Mucosa of stomach (tissue), 1 donor: Measurements from ENCODE around the gene ARL17A.
"Not testable (repeated sequence)": the region's sequence is repeated elsewhere in the genome, so short reads cannot be mapped to it uniquely, and the experiment has no call there.

ENCODE experiments used
- H3K27me3 ChIP-seq: one replicate; pipeline ENCODE4 v1.7.0; 2013; ENCODE audit warnings: mild to moderate bottlenecking, low read length; ENCODE audit not compliant: control insufficient read depth, insufficient read depth
- H3K36me3 ChIP-seq: one replicate; pipeline ENCODE4 v1.7.0; 2013; ENCODE audit warnings: low read length; ENCODE audit not compliant: control insufficient read depth, insufficient read depth
- H3K4me1 ChIP-seq: one replicate; pipeline ENCODE4 v1.7.0; 2013; ENCODE audit warnings: mild to moderate bottlenecking, low read length; ENCODE audit not compliant: control insufficient read depth, insufficient read depth
- H3K4me3 ChIP-seq: one replicate; pipeline ENCODE4 v1.7.0; 2013; ENCODE audit warnings: low read length
- H3K9ac ChIP-seq: one replicate; pipeline ENCODE4 v1.7.0; 2013; ENCODE audit warnings: mild to moderate bottlenecking, low read length, moderate library complexity
- H3K9me3 ChIP-seq: one replicate; pipeline ENCODE4 v1.7.0; 2013; ENCODE audit warnings: mild to moderate bottlenecking, low read length, moderate library complexity; ENCODE audit not compliant: control insufficient read depth
- donor health status: Pancreatic carcinoma.

ARL17A gene

DNA sequence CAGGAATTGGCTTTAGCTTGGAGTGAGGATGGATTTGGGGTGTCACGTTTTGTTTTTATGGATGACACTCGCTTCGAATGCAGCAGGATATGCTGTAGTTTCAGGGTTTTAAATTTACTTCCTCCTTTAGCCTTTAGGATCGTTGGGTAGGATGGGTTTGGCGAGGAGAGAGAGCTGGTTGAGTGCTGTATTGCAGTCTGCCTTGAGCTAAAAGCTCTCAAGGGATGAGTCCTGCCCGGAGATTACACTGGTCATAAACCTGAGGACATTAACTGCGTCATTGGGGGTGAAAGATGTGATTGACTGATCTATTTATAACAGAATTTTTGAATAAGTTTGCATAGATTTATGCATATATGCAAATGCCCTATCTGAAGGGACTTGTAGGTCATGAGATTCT is 11.8 kb upstream of the ARL17A start:
- H3K27me3 ChIP-seq, H3K4me1 ChIP-seq, H3K9me3 ChIP-seq, H3K36me3 ChIP-seq, H3K4me3 ChIP-seq, H3K9ac ChIP-seq: not testable (repeated sequence)

DNA sequence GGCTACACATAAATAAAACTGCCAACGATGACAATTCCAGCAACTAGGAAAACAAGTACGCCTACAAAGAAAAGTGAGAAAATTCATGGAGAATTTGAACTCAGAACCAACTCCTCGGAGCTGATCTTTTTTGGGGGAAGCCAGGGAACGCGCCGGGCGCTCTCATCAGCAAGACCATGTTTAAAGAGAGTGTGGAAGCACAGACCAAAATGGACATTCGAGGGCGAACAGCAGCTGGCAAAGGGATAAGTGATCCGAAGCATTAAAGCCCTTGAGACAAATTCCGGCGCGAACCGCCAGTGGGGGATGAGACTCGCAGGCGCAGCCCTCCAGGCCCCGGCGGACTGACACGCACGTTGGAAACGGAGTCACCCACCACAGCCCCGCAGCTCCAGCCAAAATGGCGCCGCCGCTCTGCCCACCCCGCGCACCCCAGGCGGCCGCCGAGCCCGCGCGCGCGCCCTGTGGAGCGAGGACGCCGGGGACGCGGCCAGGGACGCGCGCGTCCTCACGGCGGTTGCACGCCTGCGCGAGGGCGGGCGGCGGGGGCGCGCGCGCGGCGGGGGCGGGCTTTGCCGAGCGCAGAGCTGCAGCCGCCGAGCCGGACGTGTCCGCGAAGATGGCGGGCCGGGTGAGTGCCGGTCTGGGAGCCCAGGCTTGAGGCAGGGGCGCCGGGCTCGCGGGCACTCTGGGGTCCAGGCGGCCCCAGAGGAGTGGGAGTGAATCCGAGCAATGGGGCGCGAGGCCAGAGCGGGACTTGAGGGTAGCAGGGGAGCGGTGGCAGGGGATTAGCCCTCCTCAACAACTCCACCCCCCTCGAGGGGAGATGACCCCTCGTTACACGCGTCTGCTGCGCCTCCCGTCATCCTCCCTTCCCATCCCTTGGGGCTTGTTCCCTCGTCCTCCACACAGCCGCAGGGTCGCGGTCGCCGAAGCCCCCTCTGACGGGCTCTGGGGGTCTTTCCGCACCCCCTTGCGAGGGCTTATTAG is 11.0 kb upstream of the ARL17A start, which contains the start of gene NSF:
NSF (plus strand) TSS at position 513 of the 990 bp plus-strand sequence; CDS start at position 620, 107 bp downstream.
- not testable (repeated sequence) for H3K4me3 ChIP-seq, H3K36me3 ChIP-seq, H3K27me3 ChIP-seq, H3K4me1 ChIP-seq, H3K9ac ChIP-seq, H3K9me3 ChIP-seq

DNA sequence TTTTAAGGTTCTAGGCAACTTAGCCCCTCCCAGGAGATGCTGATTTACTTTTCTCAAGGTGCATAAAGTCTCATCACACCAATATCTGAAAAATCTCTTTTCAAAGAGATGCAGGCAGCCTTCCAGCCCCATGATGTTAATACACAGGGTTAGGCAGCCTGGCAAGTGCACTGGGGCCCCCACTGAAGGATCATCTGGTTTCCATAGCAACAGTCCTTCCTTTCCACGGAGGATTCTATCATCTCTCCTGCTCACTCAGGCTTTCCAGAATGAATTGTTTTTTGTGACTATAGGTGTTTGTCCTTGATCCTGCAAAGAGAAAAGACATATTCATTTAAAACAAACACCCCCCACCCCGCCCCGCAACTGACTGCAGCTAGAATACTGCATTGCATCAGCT is 6.0 kb upstream of the ARL17A start:
- not testable (repeated sequence) for H3K4me1 ChIP-seq, H3K36me3 ChIP-seq

GRCh38 chr17:46580082-46580481 is 591 bp upstream of the ARL17A start:
- not testable (repeated sequence) for H3K36me3 ChIP-seq, H3K27me3 ChIP-seq, H3K4me3 ChIP-seq, H3K9me3 ChIP-seq, H3K9ac ChIP-seq, H3K4me1 ChIP-seq

More for the DNA sequence above, 6.0 kb upstream of the ARL17A start:
- H3K27me3 ChIP-seq, H3K4me3 ChIP-seq, H3K9ac ChIP-seq, H3K9me3 ChIP-seq: not testable (repeated sequence)

GRCh38 chr17:46571796-46572195 is 7.7 kb downstream of the ARL17A start:
- not testable (repeated sequence) for H3K4me3 ChIP-seq, H3K9ac ChIP-seq, H3K9me3 ChIP-seq, H3K27me3 ChIP-seq, H3K36me3 ChIP-seq, H3K4me1 ChIP-seq

- H3K4me3 ChIP-seq, H3K4me1 ChIP-seq, H3K9me3 ChIP-seq, H3K36me3 ChIP-seq, H3K27me3 ChIP-seq, H3K9ac ChIP-seq: not testable (repeated sequence)
Measured at GRCh38 chr17:46566980-46567379, 12.5 kb downstream of the ARL17A start.

DNA sequence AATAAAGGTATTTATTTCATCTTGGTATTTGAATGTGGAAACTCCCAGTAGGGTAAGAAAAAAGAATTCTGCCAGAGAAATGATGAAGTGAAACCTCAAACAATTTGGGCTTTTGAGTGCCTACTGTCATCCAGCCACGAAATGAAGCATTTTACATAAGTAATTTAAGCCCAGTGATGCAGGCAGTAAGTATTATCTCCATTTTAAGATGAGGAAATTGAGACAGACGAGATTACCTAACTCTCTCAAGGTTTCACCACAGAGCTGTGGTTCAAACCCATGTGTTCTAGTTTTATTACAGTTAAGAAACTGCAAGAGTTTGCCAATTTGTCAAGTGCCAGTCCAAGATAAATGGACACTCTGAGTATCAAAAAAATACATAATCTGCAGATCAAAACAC is 13.2 kb downstream of the ARL17A start:
- H3K27me3 ChIP-seq, H3K4me3 ChIP-seq, H3K9ac ChIP-seq, H3K36me3 ChIP-seq, H3K4me1 ChIP-seq, H3K9me3 ChIP-seq: not testable (repeated sequence)

GRCh38 chr17:46560048-46560447 is 19.4 kb downstream of the ARL17A start:
- H3K4me3 ChIP-seq, H3K27me3 ChIP-seq, H3K9me3 ChIP-seq, H3K9ac ChIP-seq, H3K36me3 ChIP-seq, H3K4me1 ChIP-seq: not testable (repeated sequence)

GRCh38 chr17:46559155-46559554 is 20.3 kb downstream of the ARL17A start:
- H3K4me3 ChIP-seq, H3K36me3 ChIP-seq, H3K27me3 ChIP-seq, H3K9ac ChIP-seq, H3K9me3 ChIP-seq, H3K4me1 ChIP-seq: not testable (repeated sequence)

GRCh38 chr17:46548607-46549006 is 30.9 kb downstream of the ARL17A start:
- H3K4me1 ChIP-seq, H3K36me3 ChIP-seq, H3K9ac ChIP-seq, H3K27me3 ChIP-seq, H3K9me3 ChIP-seq, H3K4me3 ChIP-seq: not testable (repeated sequence)

DNA sequence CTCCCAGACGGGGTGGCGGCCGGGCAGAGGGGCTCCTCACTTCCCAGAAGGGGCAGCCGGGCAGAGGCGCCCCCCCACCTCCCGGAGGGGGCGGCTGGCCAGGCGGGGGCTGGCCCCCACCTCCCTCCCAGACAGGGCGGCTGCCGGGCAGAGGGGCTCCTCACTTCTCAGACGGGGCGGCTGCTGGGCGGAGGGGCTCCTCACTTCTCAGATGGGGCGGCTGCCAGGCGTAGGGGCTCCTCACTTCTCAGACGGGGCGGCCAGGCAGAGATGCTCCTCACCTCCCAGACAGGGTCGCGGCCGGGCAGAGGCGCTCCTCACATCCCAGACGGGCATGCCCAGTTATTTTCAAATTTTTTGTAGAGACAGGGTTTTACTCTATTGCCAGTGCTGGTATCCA is 44.8 kb downstream of the ARL17A start:
- not testable (repeated sequence) for H3K9me3 ChIP-seq, H3K4me3 ChIP-seq, H3K27me3 ChIP-seq, H3K36me3 ChIP-seq, H3K9ac ChIP-seq, H3K4me1 ChIP-seq

DNA sequence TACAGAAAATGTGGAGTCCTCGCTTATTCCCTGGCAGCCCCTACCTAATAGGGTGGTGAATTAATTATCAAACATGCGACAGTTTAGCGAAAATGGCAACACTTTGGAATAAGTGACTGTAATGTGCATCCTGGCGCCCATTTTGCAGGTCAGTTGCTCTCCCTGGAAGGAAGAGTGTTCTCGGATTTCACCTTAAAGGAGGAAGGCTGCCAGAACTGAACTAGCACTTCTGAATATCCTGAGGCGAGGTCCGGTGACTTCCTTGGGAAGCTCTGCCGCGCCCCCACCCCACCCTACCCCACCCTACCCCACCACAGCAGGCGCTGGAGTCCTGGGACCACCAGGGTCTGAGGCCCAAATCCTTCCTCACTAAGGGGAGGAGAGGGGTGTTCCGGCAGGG is 67.3 kb downstream of the ARL17A start, which contains the start of gene LRRC37A2:
LRRC37A2 (plus strand) TSS at position 301 of the 400 bp plus-strand sequence. CDS start 245 bp downstream, outside the sequence.
- not testable (repeated sequence) for H3K9ac ChIP-seq, H3K36me3 ChIP-seq, H3K9me3 ChIP-seq, H3K27me3 ChIP-seq, H3K4me1 ChIP-seq, H3K4me3 ChIP-seq

DNA sequence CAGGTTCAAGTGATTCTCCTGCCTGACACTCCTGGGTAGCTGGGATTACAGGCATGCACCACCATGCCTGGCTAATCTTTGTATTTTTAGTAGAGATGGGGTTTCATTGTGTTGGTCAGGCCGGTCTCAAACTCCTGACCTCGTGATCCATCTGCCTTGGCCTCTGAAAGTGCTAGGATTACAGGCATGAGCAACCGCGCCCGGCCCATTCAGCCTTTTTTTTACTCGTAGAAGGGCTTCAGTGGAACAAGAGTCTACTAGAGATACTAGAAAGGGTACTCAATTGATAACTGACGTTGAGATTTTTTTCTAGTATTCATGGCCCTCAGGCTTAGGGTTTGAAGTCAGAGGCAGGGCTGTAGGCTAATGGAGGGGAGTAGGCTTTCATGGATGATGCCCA is 73.6 kb downstream of the ARL17A start:
- H3K27me3 ChIP-seq, H3K9me3 ChIP-seq, H3K9ac ChIP-seq, H3K4me3 ChIP-seq, H3K36me3 ChIP-seq, H3K4me1 ChIP-seq: not testable (repeated sequence)
